Measurements from ENCODE around the gene KIAA1671. TPM values are rescaled to one million over a fixed set of nuclear protein-coding genes. Genes with fewer than 3 reads are reported as not detected.

The KIAA1671 gene
- total and polyA plus RNA-seq, 4 donors = 8.7 to 35.9 (median 19.1) TPM

DNA sequence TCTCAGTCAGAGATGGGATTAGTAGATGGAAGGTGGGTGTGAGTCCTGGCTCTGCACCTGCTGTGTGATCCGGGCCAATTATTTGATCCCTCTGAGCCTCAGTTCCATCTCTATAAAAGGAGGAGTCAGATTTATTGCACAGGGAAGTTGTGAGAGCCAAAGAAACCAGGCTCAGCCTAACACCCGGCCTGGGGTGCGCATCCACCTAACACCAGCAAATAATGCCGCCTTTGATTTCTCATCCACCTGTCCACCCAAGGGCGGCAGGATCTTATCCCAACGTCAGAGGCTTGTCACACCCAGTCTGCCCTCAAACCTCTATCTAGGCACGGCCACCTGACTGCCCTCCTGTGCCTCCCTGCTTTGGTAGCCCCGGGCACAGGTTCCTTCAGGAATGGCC, 269.3 kb downstream of the KIAA1671 start:
- Histone ChIP-seq H3K4me3 (ENCODE audit: low read depth in 1 of 3, low read length in 3 of 3) (no peak overlapping the region), H3K36me3 (ENCODE audit: control insufficient read depth in 4 of 4, insufficient read depth in 3 of 4, low read depth in 1 of 4, low read length in 3 of 4) (no peaks in the 10 kb centered on the region), H3K27ac (ENCODE audit: low read depth in 1 of 2, low read length in 2 of 2) (no peak overlapping the region), H3K27me3 (ENCODE audit: control insufficient read depth in 4 of 4, insufficient read depth in 4 of 4, low read length in 3 of 4) (no peaks in the 10 kb centered on the region), H3K9ac (ENCODE audit: low read depth in 1 of 2, low read length in 2 of 2) (no peak overlapping the region), H3K9me3 (ENCODE audit: control insufficient read depth in 4 of 4, low read length in 3 of 4) (no peaks in the 10 kb centered on the region), H3K4me1 (ENCODE audit: control insufficient read depth in 4 of 4, insufficient read depth in 4 of 4, low read length in 3 of 4) (no peaks in the 10 kb centered on the region)
- DNase-seq (ENCODE audit: low spot score) = no peak
- TF ChIP-seq, protein P1, sequence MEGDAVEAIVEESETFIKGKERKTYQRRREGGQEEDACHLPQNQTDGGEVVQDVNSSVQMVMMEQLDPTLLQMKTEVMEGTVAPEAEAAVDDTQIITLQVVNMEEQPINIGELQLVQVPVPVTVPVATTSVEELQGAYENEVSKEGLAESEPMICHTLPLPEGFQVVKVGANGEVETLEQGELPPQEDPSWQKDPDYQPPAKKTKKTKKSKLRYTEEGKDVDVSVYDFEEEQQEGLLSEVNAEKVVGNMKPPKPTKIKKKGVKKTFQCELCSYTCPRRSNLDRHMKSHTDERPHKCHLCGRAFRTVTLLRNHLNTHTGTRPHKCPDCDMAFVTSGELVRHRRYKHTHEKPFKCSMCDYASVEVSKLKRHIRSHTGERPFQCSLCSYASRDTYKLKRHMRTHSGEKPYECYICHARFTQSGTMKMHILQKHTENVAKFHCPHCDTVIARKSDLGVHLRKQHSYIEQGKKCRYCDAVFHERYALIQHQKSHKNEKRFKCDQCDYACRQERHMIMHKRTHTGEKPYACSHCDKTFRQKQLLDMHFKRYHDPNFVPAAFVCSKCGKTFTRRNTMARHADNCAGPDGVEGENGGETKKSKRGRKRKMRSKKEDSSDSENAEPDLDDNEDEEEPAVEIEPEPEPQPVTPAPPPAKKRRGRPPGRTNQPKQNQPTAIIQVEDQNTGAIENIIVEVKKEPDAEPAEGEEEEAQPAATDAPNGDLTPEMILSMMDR (IDR thresholded peaks at IDR 0.05; ENCODE audit: low read depth, low read length, missing input control) = no peak
- no peak for TF ChIP-seq TAF1 (conservative IDR thresholded peaks at IDR 0.05)
- TF ChIP-seq GABPA (IDR thresholded peaks at IDR 0.05 in 1 of 2, conservative IDR thresholded peaks at IDR 0.05 in 1 of 2) = no peak
- no peak for TF ChIP-seq RXRA (IDR thresholded peaks at IDR 0.05)
- TF ChIP-seq, protein P2, sequence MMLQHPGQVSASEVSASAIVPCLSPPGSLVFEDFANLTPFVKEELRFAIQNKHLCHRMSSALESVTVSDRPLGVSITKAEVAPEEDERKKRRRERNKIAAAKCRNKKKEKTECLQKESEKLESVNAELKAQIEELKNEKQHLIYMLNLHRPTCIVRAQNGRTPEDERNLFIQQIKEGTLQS (IDR thresholded peaks at IDR 0.05) = no peak
- TF ChIP-seq HNF4A (conservative IDR thresholded peaks at IDR 0.05) = no peak
- no peak for TF ChIP-seq HNF4G (IDR thresholded peaks at IDR 0.05)
- TF ChIP-seq, protein P3, sequence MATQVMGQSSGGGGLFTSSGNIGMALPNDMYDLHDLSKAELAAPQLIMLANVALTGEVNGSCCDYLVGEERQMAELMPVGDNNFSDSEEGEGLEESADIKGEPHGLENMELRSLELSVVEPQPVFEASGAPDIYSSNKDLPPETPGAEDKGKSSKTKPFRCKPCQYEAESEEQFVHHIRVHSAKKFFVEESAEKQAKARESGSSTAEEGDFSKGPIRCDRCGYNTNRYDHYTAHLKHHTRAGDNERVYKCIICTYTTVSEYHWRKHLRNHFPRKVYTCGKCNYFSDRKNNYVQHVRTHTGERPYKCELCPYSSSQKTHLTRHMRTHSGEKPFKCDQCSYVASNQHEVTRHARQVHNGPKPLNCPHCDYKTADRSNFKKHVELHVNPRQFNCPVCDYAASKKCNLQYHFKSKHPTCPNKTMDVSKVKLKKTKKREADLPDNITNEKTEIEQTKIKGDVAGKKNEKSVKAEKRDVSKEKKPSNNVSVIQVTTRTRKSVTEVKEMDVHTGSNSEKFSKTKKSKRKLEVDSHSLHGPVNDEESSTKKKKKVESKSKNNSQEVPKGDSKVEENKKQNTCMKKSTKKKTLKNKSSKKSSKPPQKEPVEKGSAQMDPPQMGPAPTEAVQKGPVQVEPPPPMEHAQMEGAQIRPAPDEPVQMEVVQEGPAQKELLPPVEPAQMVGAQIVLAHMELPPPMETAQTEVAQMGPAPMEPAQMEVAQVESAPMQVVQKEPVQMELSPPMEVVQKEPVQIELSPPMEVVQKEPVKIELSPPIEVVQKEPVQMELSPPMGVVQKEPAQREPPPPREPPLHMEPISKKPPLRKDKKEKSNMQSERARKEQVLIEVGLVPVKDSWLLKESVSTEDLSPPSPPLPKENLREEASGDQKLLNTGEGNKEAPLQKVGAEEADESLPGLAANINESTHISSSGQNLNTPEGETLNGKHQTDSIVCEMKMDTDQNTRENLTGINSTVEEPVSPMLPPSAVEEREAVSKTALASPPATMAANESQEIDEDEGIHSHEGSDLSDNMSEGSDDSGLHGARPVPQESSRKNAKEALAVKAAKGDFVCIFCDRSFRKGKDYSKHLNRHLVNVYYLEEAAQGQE (IDR thresholded peaks at IDR 0.05) = no peak
- no peak for TF ChIP-seq YY1 (IDR thresholded peaks at IDR 0.05)
- no peak for TF ChIP-seq NR2F2 (IDR thresholded peaks at IDR 0.05)
- TF ChIP-seq FOXA2 (IDR thresholded peaks at IDR 0.05) = no peak
- TF ChIP-seq FOXA1 (IDR thresholded peaks at IDR 0.05) = no peak
- TF ChIP-seq, protein P4, sequence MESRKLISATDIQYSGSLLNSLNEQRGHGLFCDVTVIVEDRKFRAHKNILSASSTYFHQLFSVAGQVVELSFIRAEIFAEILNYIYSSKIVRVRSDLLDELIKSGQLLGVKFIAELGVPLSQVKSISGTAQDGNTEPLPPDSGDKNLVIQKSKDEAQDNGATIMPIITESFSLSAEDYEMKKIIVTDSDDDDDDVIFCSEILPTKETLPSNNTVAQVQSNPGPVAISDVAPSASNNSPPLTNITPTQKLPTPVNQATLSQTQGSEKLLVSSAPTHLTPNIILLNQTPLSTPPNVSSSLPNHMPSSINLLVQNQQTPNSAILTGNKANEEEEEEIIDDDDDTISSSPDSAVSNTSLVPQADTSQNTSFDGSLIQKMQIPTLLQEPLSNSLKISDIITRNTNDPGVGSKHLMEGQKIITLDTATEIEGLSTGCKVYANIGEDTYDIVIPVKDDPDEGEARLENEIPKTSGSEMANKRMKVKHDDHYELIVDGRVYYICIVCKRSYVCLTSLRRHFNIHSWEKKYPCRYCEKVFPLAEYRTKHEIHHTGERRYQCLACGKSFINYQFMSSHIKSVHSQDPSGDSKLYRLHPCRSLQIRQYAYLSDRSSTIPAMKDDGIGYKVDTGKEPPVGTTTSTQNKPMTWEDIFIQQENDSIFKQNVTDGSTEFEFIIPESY (IDR thresholded peaks at IDR 0.05) = no peak
- no peak for TF ChIP-seq JUND (IDR thresholded peaks at IDR 0.05)
- TF ChIP-seq SP1 (IDR thresholded peaks at IDR 0.05) = no peak
- no peak for TF ChIP-seq EGR1 (IDR thresholded peaks at IDR 0.05; ENCODE audit: low read depth in 2 of 2)
- no peak for TF ChIP-seq RAD21 (IDR thresholded peaks at IDR 0.05)
- TF ChIP-seq, protein P5, sequence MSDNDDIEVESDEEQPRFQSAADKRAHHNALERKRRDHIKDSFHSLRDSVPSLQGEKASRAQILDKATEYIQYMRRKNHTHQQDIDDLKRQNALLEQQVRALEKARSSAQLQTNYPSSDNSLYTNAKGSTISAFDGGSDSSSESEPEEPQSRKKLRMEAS (IDR thresholded peaks at IDR 0.05) = no peak
- 81% methylated on average over 8 of the region's 8 CpGs for WGBS

All from liver (tissue), 9 donors.